GM23338 (cell line): ENCODE measurements around the gene STX7. TPM values are rescaled to one million over a fixed set of nuclear protein-coding genes. Genes with fewer than 3 reads are reported as not detected.

Source experiments
- ATAC-seq: fragments of 200-7000 bp; cut with Tn5 transposase; 3 replicates; pipeline ENCODE4 v1.9.1; 2020
- DNase-seq: peaks from one replicate; pipeline ENCODE4 v3.0.0-alpha.2; 2015; ENCODE audit warnings: low spot score
- H2AFZ ChIP-seq: fragments of 200-600 bp; sonication (generic); 2 replicates; pipeline ENCODE4 v1.8.0; 2016; ENCODE audit warnings: antibody characterized with exemption, mild to moderate bottlenecking, moderate library complexity
- H3F3A ChIP-seq: fragments of 200-600 bp; sonication (generic); replicated peaks from 2 replicates; pipeline ENCODE4 v1.8.0; 2017; ENCODE audit warnings: antibody characterized with exemption, mixed run types, low read depth
- H3K27ac ChIP-seq: fragments of 200-600 bp; sonication (generic); 2 replicates; pipeline ENCODE4 v1.6.1; 2016; ENCODE audit warnings: low read depth
- H3K27me3 ChIP-seq: fragments of 200-600 bp; sonication (generic); 2 replicates; pipeline ENCODE4 v1.8.0; 2016; ENCODE audit warnings: mild to moderate bottlenecking, mixed run types, moderate library complexity; ENCODE audit not compliant: insufficient read depth
- H3K36me3 ChIP-seq: fragments of 200-600 bp; sonication (generic); 2 replicates; pipeline ENCODE4 v1.8.0; 2016; ENCODE audit warnings: mild to moderate bottlenecking; ENCODE audit not compliant: insufficient read depth
- H3K4me1 ChIP-seq: fragments of 200-600 bp; sonication (generic); 2 replicates; pipeline ENCODE4 v1.8.0; 2016; ENCODE audit warnings: mild to moderate bottlenecking, moderate library complexity; ENCODE audit not compliant: insufficient read depth
- H3K4me2 ChIP-seq: fragments of 200-600 bp; sonication (generic); 2 replicates; pipeline ENCODE4 v1.7.1; 2017; ENCODE audit warnings: mixed run types
- H3K4me3 ChIP-seq: fragments of 200-600 bp; sonication (generic); 2 replicates; pipeline ENCODE4 v1.6.1; 2016; ENCODE audit warnings: mixed run types
- H3K79me2 ChIP-seq: fragments of 200-600 bp; sonication (generic); replicated peaks from 2 replicates; pipeline ENCODE4 v1.8.0; 2017; ENCODE audit warnings: mild to moderate bottlenecking; ENCODE audit not compliant: insufficient read depth
- H3K9me2 ChIP-seq: fragments of 200-600 bp; sonication (generic); 2 replicates; pipeline ENCODE4 v1.8.0; 2017; ENCODE audit not compliant: insufficient read depth
- H4K20me1 ChIP-seq: fragments of 200-600 bp; sonication (generic); replicated peaks from 2 replicates; pipeline ENCODE4 v1.8.0; 2017; ENCODE audit warnings: mild to moderate bottlenecking; ENCODE audit not compliant: insufficient read depth
- H3K27ac Mint-ChIP-seq: 2 replicates; pipeline ENCODE4 v1.8.0; 2020; ENCODE audit warnings: inconsistent platforms, mild to moderate bottlenecking, moderate library complexity, mixed read lengths
- H3K27me3 Mint-ChIP-seq: 3 replicates; pipeline ENCODE4 v1.8.0; 2022; ENCODE audit warnings: low read depth, mild to moderate bottlenecking, moderate library complexity, mixed read lengths, inconsistent platforms; ENCODE audit not compliant: insufficient read depth, poor library complexity
- H3K36me3 Mint-ChIP-seq: 3 replicates; pipeline ENCODE4 v1.8.0; 2021; ENCODE audit warnings: low read depth, mild to moderate bottlenecking, inconsistent platforms, moderate library complexity, mixed read lengths
- H3K4me1 Mint-ChIP-seq: 3 replicates; pipeline ENCODE4 v1.8.0; 2020; ENCODE audit warnings: mild to moderate bottlenecking, inconsistent platforms, mixed read lengths
- H3K4me3 Mint-ChIP-seq: 3 replicates; pipeline ENCODE4 v1.8.0; 2021; ENCODE audit warnings: moderate library complexity, mild to moderate bottlenecking, inconsistent platforms, mixed read lengths
- H3K9me3 Mint-ChIP-seq: 3 replicates; pipeline ENCODE4 v1.8.0; 2020; ENCODE audit warnings: moderate library complexity, mild to moderate bottlenecking, inconsistent platforms, mixed read lengths
- CREB1 ChIP-seq: fragments of 250-450 bp; sonication (Bioruptor Pico); IDR thresholded peaks from 2 replicates; pipeline ENCODE4 v1.5.0; 2020; ENCODE audit warnings: low read depth, mild to moderate bottlenecking, moderate library complexity
- CTCF ChIP-seq, 2 experiments: fragments of 200-600 bp in 1 of 2; sonication (generic) in 1 of 2; conservative IDR thresholded peaks; 2 replicates each; pipeline versions ENCODE4 v1.5.1 to v1.6.1; 2016 to 2017; ENCODE audit warnings: antibody characterized with exemption in 2 of 2, low read depth in 2 of 2, mild to moderate bottlenecking in 2 of 2, moderate library complexity in 1 of 2
- ETS1 ChIP-seq: IDR thresholded peaks from 2 replicates; pipeline ENCODE4 v1.6.1; 2016; ENCODE audit warnings: antibody characterized with exemption
- EZH2 ChIP-seq: fragments of 200-600 bp; sonication (generic); IDR thresholded peaks from one replicate; pipeline ENCODE4 v1.8.0; 2017; ENCODE audit warnings: antibody characterized with exemption, mild to moderate bottlenecking, low read depth; ENCODE audit not compliant: unreplicated experiment
- EZH2phosphoT487 ChIP-seq: fragments of 200-600 bp; sonication (generic); IDR thresholded peaks from one replicate; pipeline ENCODE4 v1.8.1; 2018; ENCODE audit warnings: antibody characterized with exemption; ENCODE audit not compliant: unreplicated experiment
- JUNB ChIP-seq: IDR thresholded peaks from one replicate; pipeline ENCODE4 v1.6.1; 2016; ENCODE audit warnings: antibody characterized with exemption; ENCODE audit not compliant: unreplicated experiment
- NANOG ChIP-seq: IDR thresholded peaks from 2 replicates; pipeline ENCODE4 v1.6.1; 2016; ENCODE audit warnings: antibody characterized with exemption, borderline replicate concordance
- POLR2AphosphoS5 ChIP-seq: IDR thresholded peaks from 2 replicates; pipeline ENCODE4 v1.6.1; 2016; ENCODE audit warnings: antibody characterized with exemption, low read depth
- REST ChIP-seq: IDR thresholded peaks from one replicate; pipeline ENCODE4 v1.6.1; 2018; ENCODE audit warnings: antibody characterized with exemption; ENCODE audit not compliant: unreplicated experiment
- STAT1 ChIP-seq: IDR thresholded peaks from one replicate; pipeline ENCODE4 v1.6.1; 2016; ENCODE audit warnings: antibody characterized with exemption; ENCODE audit not compliant: unreplicated experiment
- ZNF114 ChIP-seq: fragments of 250-450 bp; sonication (Bioruptor Pico); IDR thresholded peaks from 2 replicates; pipeline ENCODE4 v1.5.0; 2020; ENCODE audit warnings: mild to moderate bottlenecking, moderate library complexity
- ZNF331 ChIP-seq: fragments of 250-450 bp; sonication (Bioruptor Pico); IDR thresholded peaks from 2 replicates; pipeline ENCODE4 v1.5.0; 2020; ENCODE audit warnings: low read depth, mild to moderate bottlenecking, moderate library complexity
- polyA plus RNA-seq: library from polyadenylated mRNA; unstranded; fragments of >200 nt; fragmentation: Nextera tagmentation; extraction: Ambion mirVana; gene quantifications from 2 replicates; pipeline ENCODE4 v1.2.1, GENCODE V29; 2016
- total RNA-seq: library from RNA; depleted of rRNA; stranded (reverse); fragments of >200 nt; shearing (Covaris generic); gene quantifications from 2 replicates; pipeline ENCODE4 v1.2.3, GENCODE V29; 2014

Gene STX7
- total and polyA plus RNA-seq, 2 experiments from 2014 or later, result 22.4 to 28.8 TPM

DNA sequence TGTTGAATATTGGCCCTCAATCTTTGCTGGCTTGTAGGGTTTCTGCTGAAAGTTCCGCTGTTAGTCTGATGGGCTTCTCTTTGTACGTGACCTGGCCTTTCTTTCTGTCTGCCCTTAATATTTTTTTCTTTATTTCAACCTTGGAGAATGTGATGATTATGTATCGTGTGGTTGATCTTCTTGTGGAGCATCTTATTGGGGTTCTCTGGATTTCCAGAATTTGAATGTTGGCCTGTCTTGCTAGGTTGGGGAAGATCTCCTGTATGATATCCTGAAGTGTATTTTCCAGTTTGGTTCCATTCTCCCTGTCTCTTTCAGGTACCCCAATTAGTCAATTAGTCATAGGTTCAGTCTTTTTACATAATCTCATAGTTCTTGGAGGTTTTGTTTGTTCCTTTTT, 89.1 kb downstream of the STX7 start (continued):
- TF ChIP-seq ZNF331 (CRISPR knock-in tag), result no peak

- no peak for DNase-seq
- Histone ChIP-seq H3K36me3 (no peaks in the 10 kb centered on the region; the same call in 1 of the 2 replicates), H3K9me2 (peaks cover 3% of the 10 kb centered on the region; the same call in 1 of the 2 replicates), H3K27ac (no peak overlapping the region), H3K79me2 (no peaks in the 10 kb centered on the region), H3F3A (no peaks in the 10 kb centered on the region), H3K27me3 (no peaks in the 10 kb centered on the region), H3K4me1 (no peaks in the 10 kb centered on the region), H3K4me3 (no peak overlapping the region), H2AFZ (no peak overlapping the region), H3K4me2 (no peak overlapping the region), H4K20me1 (no peaks in the 10 kb centered on the region)
- Mint-ChIP-seq H3K27ac (no peak overlapping the region), H3K27me3 (no peaks in the 10 kb centered on the region), H3K4me3 (no peak overlapping the region), H3K4me1 (no peaks in the 10 kb centered on the region), H3K9me3 (peaks cover 30% of the 10 kb centered on the region), H3K36me3 (peaks cover 3% of the 10 kb centered on the region; the same call in 1 of the 3 replicates)
- ATAC-seq, result no peak
- TF ChIP-seq ZNF331 (CRISPR knock-in tag) (no peak), EZH2phosphoT487 (no peak), ETS1 (no peak), EZH2 (no peak), JUNB (no peak), NANOG (no peak), REST (no peak), CREB1 (CRISPR knock-in tag) (no peak), STAT1 (no peak), ZNF114 (no peak), CTCF (conservative IDR thresholded peaks at IDR 0.05; ENCODE audit: low read depth in 2 of 2) (no peak), POLR2AphosphoS5 (no peak)
These were observed 94.5 kb downstream of the STX7 start for GRCh38 chr6:132418235-132418965.
